ENCODE measurements around the gene GGPS1.
A peak's percentile ranks its signal among the peaks of the same experiment; 100 is the strongest.

Gene GGPS1

DNA sequence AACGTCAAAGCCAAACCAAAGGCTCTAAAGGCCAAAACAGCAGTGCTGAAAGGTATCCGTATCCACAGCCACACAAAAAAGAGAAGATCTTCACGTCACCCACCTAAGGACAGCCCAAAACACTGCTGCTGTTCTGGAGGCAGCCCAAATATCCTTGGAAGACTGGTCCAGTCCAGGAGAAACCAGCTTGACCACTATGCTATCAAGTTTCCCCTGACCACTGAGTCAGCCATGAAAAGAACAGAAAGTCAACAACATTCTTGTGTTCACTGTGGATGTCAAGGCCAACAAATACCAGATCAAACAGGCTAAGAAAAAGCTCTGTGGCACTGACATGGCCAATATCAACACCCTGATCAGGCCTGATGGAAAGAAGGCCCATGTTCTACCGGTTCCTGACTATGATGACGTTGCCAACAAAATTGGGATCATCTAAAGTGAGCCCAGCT, 32.4 kb upstream of the GGPS1 start:
- DNase-seq (no peak), ATAC-seq (ENCODE audit: insufficient read depth, low read depth) (no peak)
- H3K4me3 ChIP-seq (ENCODE audit: low read depth in 1 of 2, low read length in 2 of 2) = 0 out of 4 replicates have a peak overlapping the region, but pooled peaks of 1 of the 2 experiments have one; percentile 0

DNA sequence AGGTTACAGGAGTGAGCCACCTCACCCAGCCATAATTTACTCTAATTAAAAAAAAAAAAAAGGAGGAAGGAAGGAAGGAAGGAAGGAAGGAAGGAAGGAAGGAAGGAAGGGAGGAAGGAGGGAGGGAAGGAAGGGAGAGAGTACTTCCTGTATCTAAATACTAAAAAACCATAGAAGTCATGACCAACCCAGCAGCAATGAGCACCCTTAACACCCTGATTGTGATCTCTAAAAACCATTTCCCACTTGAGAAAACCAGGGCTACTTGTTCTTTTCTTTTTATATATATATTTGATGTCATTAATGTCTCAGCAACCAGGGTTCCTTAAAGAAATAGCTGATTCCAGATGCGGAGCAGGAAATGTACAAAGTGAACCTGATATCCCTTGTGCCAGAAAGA, 31.6 kb upstream of the GGPS1 start:
- ATAC-seq (ENCODE audit: insufficient read depth, low read depth) (no peak), DNase-seq (no peak)
- peak overlapping the region; percentile 68; the same call in 1 of the 2 replicates for H3K4me2 ChIP-seq (ENCODE audit: insufficient read depth, low read length)
- H3K79me2 ChIP-seq (ENCODE audit: insufficient read depth, low read length) = peaks cover 95% of the 10 kb centered on the region
- no peak overlapping the region for H2AFZ ChIP-seq (ENCODE audit: low read depth, low read length)
- H3K36me3 ChIP-seq (ENCODE audit: insufficient read depth, low read length) = 0 out of 2 replicates have a peak, but pooled peaks cover 3% of the 10 kb centered on the region
- peaks cover 82% of the 10 kb centered on the region for H3K4me1 ChIP-seq (ENCODE audit: insufficient read depth, low read length)
- H3K9me3 ChIP-seq (ENCODE audit: insufficient read depth, low read length, severe bottlenecking) = peaks cover 11% of the 10 kb centered on the region
- TF ChIP-seq, protein P1, sequence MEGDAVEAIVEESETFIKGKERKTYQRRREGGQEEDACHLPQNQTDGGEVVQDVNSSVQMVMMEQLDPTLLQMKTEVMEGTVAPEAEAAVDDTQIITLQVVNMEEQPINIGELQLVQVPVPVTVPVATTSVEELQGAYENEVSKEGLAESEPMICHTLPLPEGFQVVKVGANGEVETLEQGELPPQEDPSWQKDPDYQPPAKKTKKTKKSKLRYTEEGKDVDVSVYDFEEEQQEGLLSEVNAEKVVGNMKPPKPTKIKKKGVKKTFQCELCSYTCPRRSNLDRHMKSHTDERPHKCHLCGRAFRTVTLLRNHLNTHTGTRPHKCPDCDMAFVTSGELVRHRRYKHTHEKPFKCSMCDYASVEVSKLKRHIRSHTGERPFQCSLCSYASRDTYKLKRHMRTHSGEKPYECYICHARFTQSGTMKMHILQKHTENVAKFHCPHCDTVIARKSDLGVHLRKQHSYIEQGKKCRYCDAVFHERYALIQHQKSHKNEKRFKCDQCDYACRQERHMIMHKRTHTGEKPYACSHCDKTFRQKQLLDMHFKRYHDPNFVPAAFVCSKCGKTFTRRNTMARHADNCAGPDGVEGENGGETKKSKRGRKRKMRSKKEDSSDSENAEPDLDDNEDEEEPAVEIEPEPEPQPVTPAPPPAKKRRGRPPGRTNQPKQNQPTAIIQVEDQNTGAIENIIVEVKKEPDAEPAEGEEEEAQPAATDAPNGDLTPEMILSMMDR (IDR thresholded peaks at IDR 0.05; ENCODE audit: borderline replicate concordance, extremely low read depth, low read length, poor library complexity, severe bottlenecking) = no peak
- TF ChIP-seq EZH2 (IDR thresholded peaks at IDR 0.05; ENCODE audit: borderline replicate concordance, low read depth, low read length, severe bottlenecking) = no peak
- peak overlapping the region in 1 of 2 experiments; percentile 47; a peak in 1 of 4 replicates for H3K4me3 ChIP-seq (ENCODE audit: low read depth in 1 of 2, low read length in 2 of 2)
- peaks cover 5% of the 10 kb centered on the region; the same call in 1 of the 2 replicates for H4K20me1 ChIP-seq (ENCODE audit: insufficient read depth, low read length)
- H3K27ac ChIP-seq (ENCODE audit: low read length) = peak overlapping the region; percentile 93
- H3K27me3 ChIP-seq (ENCODE audit: insufficient read depth, low read length, poor library complexity) = no peaks in the 10 kb centered on the region
- H3K9ac ChIP-seq (ENCODE audit: low read depth, low read length) = peak overlapping the region; percentile 39; the same call in 1 of the 2 replicates

More for the DNA sequence above, 32.4 kb upstream of the GGPS1 start:
- H3K9ac ChIP-seq (ENCODE audit: low read depth, low read length) = no peak overlapping the region; the same call in 1 of the 2 replicates
- H3K36me3 ChIP-seq (ENCODE audit: insufficient read depth, low read length) = 0 out of 2 replicates have a peak, but pooled peaks cover 3% of the 10 kb centered on the region
- TF ChIP-seq, protein P1 (IDR thresholded peaks at IDR 0.05; ENCODE audit: borderline replicate concordance, extremely low read depth, low read length, poor library complexity, severe bottlenecking) = no peak
- TF ChIP-seq EZH2 (IDR thresholded peaks at IDR 0.05; ENCODE audit: borderline replicate concordance, low read depth, low read length, severe bottlenecking) = no peak
- H3K79me2 ChIP-seq (ENCODE audit: insufficient read depth, low read length) = peaks cover 95% of the 10 kb centered on the region
- H4K20me1 ChIP-seq (ENCODE audit: insufficient read depth, low read length) = peaks cover 5% of the 10 kb centered on the region; the same call in 1 of the 2 replicates
- H2AFZ ChIP-seq (ENCODE audit: low read depth, low read length) = no peak overlapping the region
- H3K27me3 ChIP-seq (ENCODE audit: insufficient read depth, low read length, poor library complexity) = no peaks in the 10 kb centered on the region
- H3K9me3 ChIP-seq (ENCODE audit: insufficient read depth, low read length, severe bottlenecking) = peaks cover 11% of the 10 kb centered on the region
- H3K4me2 ChIP-seq (ENCODE audit: insufficient read depth, low read length) = no peak overlapping the region
- peaks cover 74% of the 10 kb centered on the region for H3K4me1 ChIP-seq (ENCODE audit: insufficient read depth, low read length)
- peak overlapping the region; percentile 93 for H3K27ac ChIP-seq (ENCODE audit: low read length)

DNA sequence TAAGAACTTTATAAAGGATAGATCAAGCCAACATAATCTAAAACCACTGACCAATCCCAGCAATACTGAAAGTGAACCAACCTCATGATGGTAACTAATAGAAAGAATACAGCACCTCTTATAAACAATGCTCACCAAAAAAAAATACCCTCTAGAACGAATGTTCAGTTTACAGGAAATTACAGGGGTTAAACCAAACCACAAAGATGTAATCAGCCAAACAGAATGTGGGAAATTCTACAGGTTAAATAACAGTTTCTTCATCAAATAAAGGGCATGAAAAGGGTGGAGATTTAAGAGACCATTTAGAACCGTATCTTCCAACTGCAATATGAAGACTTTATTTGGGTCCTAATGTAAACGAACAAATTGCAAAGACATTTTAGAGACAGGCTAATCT, 30.8 kb upstream of the GGPS1 start:
- Histone ChIP-seq H3K36me3 (ENCODE audit: insufficient read depth, low read length) (0 out of 2 replicates have a peak, but pooled peaks cover 3% of the 10 kb centered on the region), H3K27me3 (ENCODE audit: insufficient read depth, low read length, poor library complexity) (no peaks in the 10 kb centered on the region), H2AFZ (ENCODE audit: low read depth, low read length) (peak overlapping the region; percentile 12; the same call in 1 of the 2 replicates), H3K9me3 (ENCODE audit: insufficient read depth, low read length, severe bottlenecking) (peaks cover 11% of the 10 kb centered on the region), H3K79me2 (ENCODE audit: insufficient read depth, low read length) (peaks cover 95% of the 10 kb centered on the region), H3K9ac (ENCODE audit: low read depth, low read length) (peak overlapping the region; percentile 56), H4K20me1 (ENCODE audit: insufficient read depth, low read length) (no peaks in the 10 kb centered on the region; the same call in 1 of the 2 replicates), H3K4me2 (ENCODE audit: insufficient read depth, low read length) (peak overlapping the region; percentile 68), H3K4me3 (ENCODE audit: low read depth in 1 of 2, low read length in 2 of 2) (peak overlapping the region; percentile 2 to 47; a peak in 3 of 4 replicates), H3K4me1 (ENCODE audit: insufficient read depth, low read length) (peaks cover 82% of the 10 kb centered on the region), H3K27ac (ENCODE audit: low read length) (peak overlapping the region; percentile 93)
- TF ChIP-seq, protein P1 (IDR thresholded peaks at IDR 0.05; ENCODE audit: borderline replicate concordance, extremely low read depth, low read length, poor library complexity, severe bottlenecking) = no peak
- no peak for TF ChIP-seq EZH2 (IDR thresholded peaks at IDR 0.05; ENCODE audit: borderline replicate concordance, low read depth, low read length, severe bottlenecking)
- ATAC-seq (ENCODE audit: insufficient read depth, low read depth) = peak; percentile 87
- DNase-seq = no peak
